ENCODE data around the gene IL1A.

DNA sequence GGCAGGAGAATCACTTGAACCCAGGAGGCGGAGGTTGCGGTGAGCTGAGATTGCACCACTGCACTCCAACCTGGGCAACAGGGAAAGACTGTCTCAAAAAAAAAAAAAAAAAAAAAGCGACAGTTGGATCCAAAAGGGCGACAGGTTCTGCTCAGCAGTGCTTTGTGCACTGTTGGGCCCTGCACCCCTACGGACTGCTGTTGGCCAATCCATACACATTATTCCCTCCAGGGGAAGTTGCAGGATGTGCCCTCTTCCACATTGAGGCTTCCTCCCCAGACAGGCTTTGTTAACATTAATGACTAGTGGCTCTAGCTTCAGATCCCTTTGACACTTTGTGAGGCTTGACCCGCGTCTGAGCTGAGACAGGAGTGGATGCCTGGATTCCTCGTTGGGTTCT, 54.1 kb downstream of the IL1A start:
- TF ChIP-seq, protein P1, sequence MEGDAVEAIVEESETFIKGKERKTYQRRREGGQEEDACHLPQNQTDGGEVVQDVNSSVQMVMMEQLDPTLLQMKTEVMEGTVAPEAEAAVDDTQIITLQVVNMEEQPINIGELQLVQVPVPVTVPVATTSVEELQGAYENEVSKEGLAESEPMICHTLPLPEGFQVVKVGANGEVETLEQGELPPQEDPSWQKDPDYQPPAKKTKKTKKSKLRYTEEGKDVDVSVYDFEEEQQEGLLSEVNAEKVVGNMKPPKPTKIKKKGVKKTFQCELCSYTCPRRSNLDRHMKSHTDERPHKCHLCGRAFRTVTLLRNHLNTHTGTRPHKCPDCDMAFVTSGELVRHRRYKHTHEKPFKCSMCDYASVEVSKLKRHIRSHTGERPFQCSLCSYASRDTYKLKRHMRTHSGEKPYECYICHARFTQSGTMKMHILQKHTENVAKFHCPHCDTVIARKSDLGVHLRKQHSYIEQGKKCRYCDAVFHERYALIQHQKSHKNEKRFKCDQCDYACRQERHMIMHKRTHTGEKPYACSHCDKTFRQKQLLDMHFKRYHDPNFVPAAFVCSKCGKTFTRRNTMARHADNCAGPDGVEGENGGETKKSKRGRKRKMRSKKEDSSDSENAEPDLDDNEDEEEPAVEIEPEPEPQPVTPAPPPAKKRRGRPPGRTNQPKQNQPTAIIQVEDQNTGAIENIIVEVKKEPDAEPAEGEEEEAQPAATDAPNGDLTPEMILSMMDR (IDR thresholded peaks at IDR 0.05; ENCODE audit: borderline replicate concordance, extremely low read depth, low read length, poor library complexity, severe bottlenecking), result no peak
- no peak for TF ChIP-seq EZH2 (IDR thresholded peaks at IDR 0.05; ENCODE audit: borderline replicate concordance, low read depth, low read length, severe bottlenecking)

Data from DND-41 (cell line).